ENCODE data around the gene UBFD1.

Gene UBFD1

DNA sequence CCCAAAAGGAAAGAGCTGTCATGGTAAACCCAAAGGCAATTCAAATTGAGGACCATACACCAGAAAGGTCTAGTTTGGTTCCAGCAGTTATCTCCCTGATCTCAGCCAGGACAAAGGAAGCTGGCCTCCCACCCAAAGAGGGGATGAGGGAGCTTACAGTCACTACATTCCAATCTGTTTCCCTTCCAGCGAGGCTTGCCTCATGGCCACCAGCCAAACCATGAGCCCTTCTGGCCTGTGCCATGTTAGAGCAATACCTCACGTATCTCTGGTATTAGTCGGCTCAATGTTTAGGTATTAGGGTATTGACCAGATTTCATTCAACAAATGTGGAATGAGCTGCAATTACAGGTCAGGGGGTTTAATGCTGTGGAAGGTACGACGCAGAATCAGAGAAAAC, 30.2 kb downstream of the UBFD1 start:
- Histone ChIP-seq H3K27me3 (ENCODE audit: insufficient read depth, poor library complexity, severe bottlenecking) (no peaks in the 10 kb centered on the region), H3K4me1 (ENCODE audit: insufficient read depth, poor library complexity, severe bottlenecking) (no peaks in the 10 kb centered on the region), H3K9me3 (ENCODE audit: severe bottlenecking) (no peaks in the 10 kb centered on the region), H3K36me3 (ENCODE audit: low read depth) (peaks cover 81% of the 10 kb centered on the region), H3K4me3 (ENCODE audit: severe bottlenecking) (no peak overlapping the region), H3K27ac (ENCODE audit: poor library complexity, severe bottlenecking) (no peak overlapping the region)
- TF ChIP-seq, protein P1, sequence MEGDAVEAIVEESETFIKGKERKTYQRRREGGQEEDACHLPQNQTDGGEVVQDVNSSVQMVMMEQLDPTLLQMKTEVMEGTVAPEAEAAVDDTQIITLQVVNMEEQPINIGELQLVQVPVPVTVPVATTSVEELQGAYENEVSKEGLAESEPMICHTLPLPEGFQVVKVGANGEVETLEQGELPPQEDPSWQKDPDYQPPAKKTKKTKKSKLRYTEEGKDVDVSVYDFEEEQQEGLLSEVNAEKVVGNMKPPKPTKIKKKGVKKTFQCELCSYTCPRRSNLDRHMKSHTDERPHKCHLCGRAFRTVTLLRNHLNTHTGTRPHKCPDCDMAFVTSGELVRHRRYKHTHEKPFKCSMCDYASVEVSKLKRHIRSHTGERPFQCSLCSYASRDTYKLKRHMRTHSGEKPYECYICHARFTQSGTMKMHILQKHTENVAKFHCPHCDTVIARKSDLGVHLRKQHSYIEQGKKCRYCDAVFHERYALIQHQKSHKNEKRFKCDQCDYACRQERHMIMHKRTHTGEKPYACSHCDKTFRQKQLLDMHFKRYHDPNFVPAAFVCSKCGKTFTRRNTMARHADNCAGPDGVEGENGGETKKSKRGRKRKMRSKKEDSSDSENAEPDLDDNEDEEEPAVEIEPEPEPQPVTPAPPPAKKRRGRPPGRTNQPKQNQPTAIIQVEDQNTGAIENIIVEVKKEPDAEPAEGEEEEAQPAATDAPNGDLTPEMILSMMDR (IDR thresholded peaks at IDR 0.05; ENCODE audit: poor library complexity, severe bottlenecking) = no peak
- no peak for ATAC-seq (ENCODE audit: low read depth)
- no peak for DNase-seq (ENCODE audit: low spot score)

DNA sequence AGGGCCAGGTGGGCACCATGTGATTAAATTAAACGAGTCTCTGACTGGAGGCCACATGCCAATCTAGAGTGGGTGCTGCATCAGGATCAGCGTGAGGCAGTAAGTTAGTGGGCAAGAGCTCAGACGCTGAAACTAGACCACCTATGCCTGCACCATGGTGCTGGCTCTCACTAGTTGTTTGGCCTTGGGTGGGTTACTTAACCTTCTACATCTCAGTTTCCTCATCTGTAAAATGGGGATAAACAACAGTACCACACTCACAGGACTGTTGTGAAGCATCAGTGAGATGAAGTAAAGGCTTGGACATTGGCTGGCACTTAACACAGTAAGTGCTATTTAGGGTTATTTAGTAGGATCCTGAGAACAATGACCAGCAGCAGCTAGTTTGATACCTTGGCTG, 32.7 kb downstream of the UBFD1 start:
- Histone ChIP-seq H3K4me3 (ENCODE audit: severe bottlenecking) (no peak overlapping the region), H3K9me3 (ENCODE audit: severe bottlenecking) (no peaks in the 10 kb centered on the region), H3K27ac (ENCODE audit: poor library complexity, severe bottlenecking) (no peak overlapping the region), H3K4me1 (ENCODE audit: insufficient read depth, poor library complexity, severe bottlenecking) (peaks cover 4% of the 10 kb centered on the region), H3K27me3 (ENCODE audit: insufficient read depth, poor library complexity, severe bottlenecking) (no peaks in the 10 kb centered on the region), H3K36me3 (ENCODE audit: low read depth) (peaks cover 95% of the 10 kb centered on the region)
- DNase-seq (ENCODE audit: low spot score) = no peak
- ATAC-seq (ENCODE audit: low read depth) = no peak
- TF ChIP-seq, protein P1 (IDR thresholded peaks at IDR 0.05; ENCODE audit: poor library complexity, severe bottlenecking) = no peak

DNA sequence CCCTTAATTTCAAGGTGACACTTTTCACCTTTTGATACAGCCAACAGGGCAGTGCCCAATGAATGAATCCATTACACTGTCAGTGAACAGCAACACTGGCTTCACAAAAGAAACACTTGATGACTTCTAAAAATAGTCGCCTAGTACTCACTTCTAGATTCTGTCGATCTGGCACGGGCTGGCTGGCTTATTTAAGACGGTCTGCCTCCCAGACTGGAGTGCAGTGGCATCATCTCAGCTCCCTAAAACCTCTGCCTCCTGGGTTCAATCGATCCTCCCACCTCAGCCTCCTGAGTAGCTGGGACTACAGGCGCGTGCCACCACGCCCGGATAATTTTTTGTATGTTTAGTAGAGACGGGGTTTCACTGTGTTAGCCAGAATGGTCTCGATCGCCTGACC, 36.7 kb downstream of the UBFD1 start:
- H3K36me3 ChIP-seq (ENCODE audit: low read depth) = peaks cover 55% of the 10 kb centered on the region
- peaks cover 4% of the 10 kb centered on the region for H3K4me1 ChIP-seq (ENCODE audit: insufficient read depth, poor library complexity, severe bottlenecking)
- no peak for DNase-seq (ENCODE audit: low spot score)
- TF ChIP-seq, protein P1 (IDR thresholded peaks at IDR 0.05; ENCODE audit: poor library complexity, severe bottlenecking) = no peak
- ATAC-seq (ENCODE audit: low read depth) = no peak
- no peak overlapping the region for H3K27ac ChIP-seq (ENCODE audit: poor library complexity, severe bottlenecking)
- H3K4me3 ChIP-seq (ENCODE audit: severe bottlenecking) = no peak overlapping the region
- H3K9me3 ChIP-seq (ENCODE audit: severe bottlenecking) = no peaks in the 10 kb centered on the region
- no peaks in the 10 kb centered on the region for H3K27me3 ChIP-seq (ENCODE audit: insufficient read depth, poor library complexity, severe bottlenecking)

DNA sequence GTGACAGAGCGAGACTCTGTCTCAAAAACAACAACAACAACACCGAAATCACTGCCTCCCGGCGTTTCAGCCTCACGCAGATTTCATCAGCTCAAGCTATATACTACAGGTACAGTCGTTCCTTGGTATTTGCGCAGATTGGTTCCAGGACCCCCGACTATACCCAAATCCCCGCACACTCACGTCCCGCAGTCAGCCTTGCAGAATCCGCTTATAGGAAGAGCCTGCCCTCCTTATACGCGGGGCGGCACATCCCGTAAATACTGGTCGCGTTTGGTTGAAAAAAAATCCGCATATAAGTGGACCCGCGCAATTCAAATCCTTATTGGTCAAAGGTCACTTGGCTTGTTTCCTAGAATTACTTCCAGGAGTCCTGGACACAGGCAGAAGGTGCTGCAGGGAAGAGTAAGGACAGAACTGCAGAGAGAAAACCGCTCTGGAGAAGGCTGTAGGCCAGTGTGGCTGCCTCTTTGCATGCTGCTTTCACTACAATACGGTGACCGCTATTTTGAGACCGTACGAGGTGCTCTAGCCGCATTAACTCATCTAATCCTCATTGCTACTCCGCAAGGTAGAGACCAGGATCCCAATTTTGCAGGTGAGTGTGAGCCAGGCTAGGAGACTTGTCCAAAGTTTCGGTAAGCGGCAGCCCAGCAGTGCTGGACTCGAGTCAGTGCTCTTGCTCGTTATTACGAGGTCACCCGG, 37.9 kb downstream of the UBFD1 start:
- no peaks in the 10 kb centered on the region for H3K9me3 ChIP-seq (ENCODE audit: severe bottlenecking)

More for the DNA sequence above, 37.9 kb downstream of the UBFD1 start:
- peak overlapping the region; percentile 72 for H3K4me3 ChIP-seq (ENCODE audit: severe bottlenecking)
- H3K27me3 ChIP-seq (ENCODE audit: insufficient read depth, poor library complexity, severe bottlenecking) = no peaks in the 10 kb centered on the region
- ATAC-seq (ENCODE audit: low read depth) (peak; percentile 30), DNase-seq (ENCODE audit: low spot score) (no peak)
- H3K36me3 ChIP-seq (ENCODE audit: low read depth) = peaks cover 45% of the 10 kb centered on the region
- H3K4me1 ChIP-seq (ENCODE audit: insufficient read depth, poor library complexity, severe bottlenecking) = peaks cover 4% of the 10 kb centered on the region
- TF ChIP-seq, protein P1 (IDR thresholded peaks at IDR 0.05; ENCODE audit: poor library complexity, severe bottlenecking) = no peak
- H3K27ac ChIP-seq (ENCODE audit: poor library complexity, severe bottlenecking) = peak overlapping the region; percentile 25
